ENCODE results near the gene CST3.

GRCh38 chr20:23626040-23626620, 11.6 kb downstream of the CST3 start:
- TF ChIP-seq NFIC (IDR thresholded peaks at IDR 0.05), result no peak
- no peak for TF ChIP-seq TCF12 (IDR thresholded peaks at IDR 0.05; ENCODE audit: low read depth)
- no peak for TF ChIP-seq TAF1 (IDR thresholded peaks at IDR 0.05; ENCODE audit: low read depth)
- no peak for TF ChIP-seq MAX (IDR thresholded peaks at IDR 0.05)
- TF ChIP-seq EP300 (IDR thresholded peaks at IDR 0.05; ENCODE audit: borderline replicate concordance), result no peak
- no peak for TF ChIP-seq CEBPB (IDR thresholded peaks at IDR 0.05)
- TF ChIP-seq REST (IDR thresholded peaks at IDR 0.05; ENCODE audit: low read depth), result no peak

All from Ishikawa (cell line).